ENCODE results near the gene SORCS3.

SORCS3 gene

GRCh38 chr10:105063796-105064195, 422.7 kb downstream of the SORCS3 start:
- TF ChIP-seq CTCF (IDR thresholded peaks at IDR 0.05; ENCODE audit: insufficient read depth, missing control alignments), result peak; percentile 78
- DNase-seq (ENCODE audit: insufficient read length, low spot score) (no peak), FAIRE-seq (no peak)

DNA sequence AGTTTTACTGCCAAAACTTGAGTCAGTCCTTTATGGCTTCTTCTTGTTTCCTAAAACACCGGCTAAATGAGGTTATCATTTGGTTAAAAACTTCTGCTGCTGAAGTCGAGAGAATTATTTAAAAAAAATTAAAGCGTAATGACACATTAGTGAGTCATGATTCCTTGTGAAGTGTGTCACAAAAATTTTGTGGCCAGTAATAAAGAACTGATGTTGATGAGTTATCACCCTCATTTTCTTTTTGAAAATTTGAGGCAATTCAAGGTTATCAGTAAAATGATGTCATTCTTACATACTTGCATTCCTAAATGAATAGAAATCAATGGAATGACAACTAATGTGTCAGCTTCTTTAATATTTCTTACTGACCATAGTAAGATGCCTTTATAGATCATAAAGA, 427.4 kb downstream of the SORCS3 start:
- no peak for DNase-seq (ENCODE audit: insufficient read length, low spot score)
- FAIRE-seq, result no peak
- no peak for TF ChIP-seq CTCF (IDR thresholded peaks at IDR 0.05; ENCODE audit: insufficient read depth, missing control alignments)

GRCh38 chr10:105070249-105070648, 429.2 kb downstream of the SORCS3 start:
- TF ChIP-seq CTCF (IDR thresholded peaks at IDR 0.05; ENCODE audit: insufficient read depth, missing control alignments), result no peak
- FAIRE-seq (no peak), DNase-seq (ENCODE audit: insufficient read length, low spot score) (no peak)

GRCh38 chr10:105070952-105071351, 429.9 kb downstream of the SORCS3 start:
- DNase-seq (ENCODE audit: insufficient read length, low spot score), result no peak
- no peak for TF ChIP-seq CTCF (IDR thresholded peaks at IDR 0.05; ENCODE audit: insufficient read depth, missing control alignments)
- FAIRE-seq, result no peak

- no peak for TF ChIP-seq CTCF (IDR thresholded peaks at IDR 0.05; ENCODE audit: insufficient read depth, missing control alignments)
- DNase-seq (ENCODE audit: insufficient read length, low spot score), result no peak
- FAIRE-seq, result no peak
Measured at GRCh38 chr10:105071980-105072379, 430.9 kb downstream of the SORCS3 start.

DNA sequence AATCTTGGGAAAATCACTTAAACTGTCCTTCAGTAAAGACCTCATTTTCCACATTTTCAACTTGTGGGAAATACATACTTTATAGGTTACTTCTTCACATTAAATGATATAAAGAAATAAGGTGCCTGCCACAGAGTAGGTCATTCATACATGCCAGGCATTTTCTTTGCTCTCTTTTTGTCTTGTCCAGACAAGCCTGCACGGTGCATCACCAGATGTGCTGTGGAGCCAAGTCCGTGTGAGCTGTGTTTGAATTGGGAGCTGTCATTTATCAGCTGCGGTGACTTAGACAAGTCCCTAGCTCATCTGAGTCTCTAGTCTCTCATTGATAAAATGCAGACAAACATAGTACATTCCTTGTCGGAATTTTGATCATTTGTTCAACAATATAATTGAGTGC, 432.9 kb downstream of the SORCS3 start:
- FAIRE-seq, result no peak
- DNase-seq (ENCODE audit: insufficient read length, low spot score), result no peak
- TF ChIP-seq CTCF (IDR thresholded peaks at IDR 0.05; ENCODE audit: insufficient read depth, missing control alignments), result no peak

- no peak for FAIRE-seq
- no peak for TF ChIP-seq CTCF (IDR thresholded peaks at IDR 0.05; ENCODE audit: insufficient read depth, missing control alignments)
- DNase-seq (ENCODE audit: insufficient read length, low spot score), result no peak
Measured at GRCh38 chr10:105075031-105075430, 433.9 kb downstream of the SORCS3 start.

All from D721Med (cell line).